OCI-LY1 (cell line): ENCODE data around the gene ATF5.
A peak's percentile ranks its signal among the peaks of the same experiment; 100 is the strongest.

Source experiments
- CTCF ChIP-seq: fragments of 200-600 bp; sonication (generic), shearing (Covaris generic); IDR thresholded peaks from 2 replicates; pipeline ENCODE4 v1.5.1; 2017; ENCODE audit warnings: mild to moderate bottlenecking, antibody characterized with exemption, low read length, moderate library complexity, mixed read lengths
- EZH2 ChIP-seq: fragments of 200-600 bp; sonication (generic), shearing (Covaris generic); IDR thresholded peaks from 2 replicates; pipeline ENCODE4 v1.8.0; 2017; ENCODE audit warnings: borderline replicate concordance, mixed run types, mild to moderate bottlenecking, antibody characterized with exemption, low read length, moderate library complexity, mixed read lengths

GRCh38 chr19:49889687-49890348 lies 39.2 kb upstream of the ATF5 start:
- TF ChIP-seq CTCF (peak; percentile 83), EZH2 (no peak)
